Heart left ventricle (tissue), 16 donors: ENCODE measurements around the gene NEU3. TPM values are rescaled to one million over a fixed set of nuclear protein-coding genes. Genes with fewer than 3 reads are reported as not detected.

Experiments used
- ATAC-seq, 4 donors: fragments of 200-7000 bp; cut with Tn5 transposase; one replicate each; pipeline ENCODE4 v1.9.1; 2020 to 2022; ENCODE audit warnings: moderate library complexity in 4 of 4, mild to moderate bottlenecking in 3 of 4, moderate number of reproducible peaks in 1 of 4
- DNase-seq, 5 donors: peaks; one replicate each; pipeline ENCODE4 v3.0.0-alpha.2; 2020
- H3K27ac ChIP-seq, 12 donors: fragments of 200-600 bp; sonication (generic) in 4 of 12; one replicate each; pipeline versions ENCODE4 v1.5.0 to v1.8.0; 2016 to 2022; ENCODE audit warnings: mild to moderate bottlenecking in 2 of 12
- H3K27me3 ChIP-seq, 9 donors: fragments of 200-600 bp; sonication (generic) in 2 of 9; one replicate each; pipeline versions ENCODE4 v1.5.1 to v1.8.0; 2016 to 2022; ENCODE audit warnings: mild to moderate bottlenecking in 3 of 9
- H3K36me3 ChIP-seq, 9 donors: fragments of 200-600 bp; sonication (generic) in 2 of 9; one replicate each; pipeline versions ENCODE4 v1.5.0 to v1.8.0; 2018 to 2022; ENCODE audit warnings: mild to moderate bottlenecking in 2 of 9
- H3K4me1 ChIP-seq, 12 donors: fragments of 200-600 bp; sonication (generic) in 4 of 12; one replicate each; pipeline versions ENCODE4 v1.5.0 to v1.8.0; 2016 to 2022; ENCODE audit warnings: mild to moderate bottlenecking in 3 of 12
- H3K4me3 ChIP-seq, 12 donors: fragments of 200-600 bp; sonication (generic) in 4 of 12; one replicate each; pipeline versions ENCODE4 v1.5.0 to v1.8.0; 2017 to 2022; ENCODE audit warnings: mild to moderate bottlenecking in 9 of 12, moderate library complexity in 4 of 12
- H3K9me3 ChIP-seq, 12 donors: fragments of 200-600 bp; sonication (generic) in 4 of 12; one replicate each; pipeline versions ENCODE4 v1.5.0 to v1.8.0; 2016 to 2022; ENCODE audit warnings: mild to moderate bottlenecking in 1 of 12
- CTCF ChIP-seq, 12 donors: fragments of 200-600 bp; sonication (generic) in 4 of 12; IDR thresholded peaks; one replicate each; pipeline versions ENCODE4 v1.5.0 to v1.8.0; 2018 to 2022; ENCODE audit warnings: antibody characterized with exemption in 12 of 12, mild to moderate bottlenecking in 5 of 12
- POLR2A ChIP-seq, 2 donors: fragments of 450-650 bp; IDR thresholded peaks; one replicate each; pipeline ENCODE4 v1.6.1; 2017; ENCODE audit warnings: antibody characterized with exemption in 2 of 2, mild to moderate bottlenecking in 2 of 2, moderate library complexity in 2 of 2
- WGBS, 4 donors: extraction: QIAGEN DNeasy Blood & Tissue Kit in 2 of 4; methylation state at CpG; one replicate each; pipeline versions ENCODE4 v1.1.5 to v1.1.7; 2013 to 2018; 5-methylcytosine and 5-hydroxymethylcytosine counted together
- intact Hi-C, 10 donors: fragments of 100-400 bp; cut with DNase I; formaldehyde crosslinking; loops; one replicate each; pipeline versions ENCODE4 v1.11.1 to v1.14.2; 2022
- polyA plus RNA-seq, 2 donors: library from polyadenylated mRNA; stranded (reverse); fragments of 200-250 nt; gene quantifications; one replicate each; pipeline ENCODE4 v1.2.3, GENCODE V29; 2013
- total RNA-seq, 9 donors: library from RNA; depleted of rRNA in 2 of 9; stranded (reverse); fragments of >200 nt in 2 of 9; fragmentation: NEBNext Ultra II Directional in 3 of 9; extraction: Animal tissue kit (Norgen Biotek cat#: 25700) in 3 of 9; gene quantifications; one replicate each; pipeline versions ENCODE4 v1.1.0 to v1.2.4, GENCODE V29; 2016 to 2023
- donor health status: ischemic (EF 13 %, LVEDD 7.1; RV severe dilation, severe dysfunction).
- donor health status: healthy with polysubstance abuse.
- donor health status: DM: no; HTN: yes; CAD: no.
- donor health status: DM: no; HTN: no; CAD: no.
- donor health status: ischemic (EF 25% LVEDD 6.9; RV normal size, moderate dysfunction).
- donor health status: ischemic (EF 25% LVEDD 5.7; RV mildly dilated, moderate dysfunction).
- donor health status: healthy.
- donor health status: DM: yes; HTN: yes; CAD: no.
- donor health status: ischemic (EF 35%, LVEDD 5.7; RV mildly dilated, moderate dysfunction).
- donor health status: nonischemic (EF 11% LVEDD 7.7; RV severe dilation, severe dysfunction).
- donor health status: DM: yes; HTN: yes; CAD: no.
- donor health status: PGD.
- donor health status: ischemic (EF 29% LVEDD 5.4; RV normal size, mild dysfunction).
- donor health status: nonischemic (EF 23%, LVEDD 6.1; RV moderate dilation, normal function).

The NEU3 gene
- total and polyA plus RNA-seq, 11 donors: 5.1 to 16.6 (median 7.7) TPM

GRCh38 chr11:74948546-74948897, 40.2 kb upstream of the NEU3 start:
- DNase-seq (no peak), ATAC-seq (peak in 3 of 4 donors; percentile 3 to 31 (median 19))
- intact Hi-C loops: loop anchor here in 2 of 10 donors (5.0 kb wide), 2 partner anchors 39 to 74 kb away; partner anchors contain the start of gene NEU3 (in 1 of the 2)
- Histone ChIP-seq H3K9me3 (no peaks in the 10 kb centered on the region), H3K4me3 (peak overlapping the region; percentile 72 to 96 (median 84)), H3K36me3 (peaks cover 0 to 28% (median 5%) of the 10 kb centered on the region in 9 donors), H3K27ac (peak overlapping the region; percentile 5 to 91 (median 86)), H3K4me1 (peaks cover 0 to 50% (median 31%) of the 10 kb centered on the region in 12 donors), H3K27me3 (no peaks in the 10 kb centered on the region)
- 1 to 3% (median 2%) methylated on average over 9 of the region's 9 CpGs for WGBS, 4 donors
- TF ChIP-seq CTCF (IDR thresholded peaks at IDR 0.05): no peak
- TF ChIP-seq POLR2A (IDR thresholded peaks at IDR 0.05): no peak

GRCh38 chr11:74948898-74949752, 39.6 kb upstream of the NEU3 start, which contains the start of the genes SPCS2 and XRRA1:
TSS of gene SPCS2 (plus strand) at chr11:74949266. CDS start at chr11:74949286, 20 bp downstream.
TSS of gene XRRA1 (minus strand) at chr11:74949091. CDS start at chr11:74940878, 8,213 bp downstream.
- peaks cover 0 to 22% (median 9%) of the 10 kb centered on the region in 9 donors for H3K36me3 ChIP-seq

DNA sequence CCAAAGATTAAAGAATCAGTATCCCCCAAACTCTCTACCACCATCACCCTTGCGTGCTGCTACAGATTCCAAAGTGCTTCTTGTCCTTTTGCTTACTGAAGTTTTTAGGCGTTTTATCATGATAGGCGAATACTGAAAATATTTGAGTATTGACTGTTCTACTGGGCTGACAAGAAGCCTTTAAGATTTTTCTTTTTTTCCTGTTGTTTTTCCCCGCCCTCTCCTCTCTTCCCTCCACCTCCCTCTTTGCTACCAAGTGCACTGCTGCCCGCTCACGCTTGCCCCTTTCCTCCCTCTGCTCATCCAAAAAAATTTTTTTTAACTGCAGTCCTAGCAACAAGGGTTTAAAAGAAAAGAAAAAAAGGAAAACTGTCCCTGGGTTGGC, 39.0 kb upstream of the NEU3 start:
- TF ChIP-seq CTCF (IDR thresholded peaks at IDR 0.05) (no peak), POLR2A (IDR thresholded peaks at IDR 0.05) (no peak)
- DNase-seq (no peak), ATAC-seq (peak in 1 of 4 donors; percentile 22)
- H3K9me3 ChIP-seq: no peaks in the 10 kb centered on the region
- H3K27ac ChIP-seq: peak overlapping the region in 11 of 12 donors; percentile 69 to 91 (median 88)
- H3K27me3 ChIP-seq: no peaks in the 10 kb centered on the region
- peak overlapping the region; percentile 72 to 96 (median 84) for H3K4me3 ChIP-seq
- H3K36me3 ChIP-seq: peaks cover 0 to 19% (median 7%) of the 10 kb centered on the region in 9 donors
- 1 to 2% (median 1%) methylated on average over 6 of the region's 6 CpGs for WGBS, 4 donors
- intact Hi-C loops: loop anchor here in 3 of 10 donors (5.0 kb wide), 2 partner anchors 38 to 73 kb away; partner anchors contain the start of gene NEU3 (in 2 of the 3)
- H3K4me1 ChIP-seq: peaks cover 0 to 62% (median 36%) of the 10 kb centered on the region in 12 donors

More at GRCh38 chr11:74948898-74949752, 39.6 kb upstream of the NEU3 start, which contains the start of the genes SPCS2 and XRRA1:
- peaks cover 0 to 56% (median 34%) of the 10 kb centered on the region in 12 donors for H3K4me1 ChIP-seq
- H3K27me3 ChIP-seq: no peaks in the 10 kb centered on the region
- TF ChIP-seq POLR2A (IDR thresholded peaks at IDR 0.05) (peak; percentile 61 to 78), CTCF (IDR thresholded peaks at IDR 0.05) (no peak)
- H3K4me3 ChIP-seq: peak within 1 kb of the TSS; percentile 72 to 96 (median 84)
- ATAC-seq: peak; percentile 99 to 100 (median 99)
- intact Hi-C loops: loop anchor here in 2 of 10 donors (5.0 kb wide), 2 partner anchors 38 to 73 kb away; partner anchors contain the start of gene NEU3 (in 1 of the 2)
- DNase-seq: peak; percentile 99 to 100 (median 99)
- peak within 1 kb of the TSS; percentile 5 to 91 (median 88) for H3K27ac ChIP-seq
- H3K9me3 ChIP-seq: no peaks in the 10 kb centered on the region
- WGBS, 4 donors: 0 to 2% (median 0%) methylated on average over 62 to 67 of the region's 67 CpGs
